ENCODE data around the gene APBA2. TPM values are rescaled to one million over a fixed set of nuclear protein-coding genes. Genes with fewer than 3 reads are reported as not detected.

Gene APBA2
- total and polyA plus RNA-seq, 10 donors = 5.8 to 33.8 (median 18.3) TPM

DNA sequence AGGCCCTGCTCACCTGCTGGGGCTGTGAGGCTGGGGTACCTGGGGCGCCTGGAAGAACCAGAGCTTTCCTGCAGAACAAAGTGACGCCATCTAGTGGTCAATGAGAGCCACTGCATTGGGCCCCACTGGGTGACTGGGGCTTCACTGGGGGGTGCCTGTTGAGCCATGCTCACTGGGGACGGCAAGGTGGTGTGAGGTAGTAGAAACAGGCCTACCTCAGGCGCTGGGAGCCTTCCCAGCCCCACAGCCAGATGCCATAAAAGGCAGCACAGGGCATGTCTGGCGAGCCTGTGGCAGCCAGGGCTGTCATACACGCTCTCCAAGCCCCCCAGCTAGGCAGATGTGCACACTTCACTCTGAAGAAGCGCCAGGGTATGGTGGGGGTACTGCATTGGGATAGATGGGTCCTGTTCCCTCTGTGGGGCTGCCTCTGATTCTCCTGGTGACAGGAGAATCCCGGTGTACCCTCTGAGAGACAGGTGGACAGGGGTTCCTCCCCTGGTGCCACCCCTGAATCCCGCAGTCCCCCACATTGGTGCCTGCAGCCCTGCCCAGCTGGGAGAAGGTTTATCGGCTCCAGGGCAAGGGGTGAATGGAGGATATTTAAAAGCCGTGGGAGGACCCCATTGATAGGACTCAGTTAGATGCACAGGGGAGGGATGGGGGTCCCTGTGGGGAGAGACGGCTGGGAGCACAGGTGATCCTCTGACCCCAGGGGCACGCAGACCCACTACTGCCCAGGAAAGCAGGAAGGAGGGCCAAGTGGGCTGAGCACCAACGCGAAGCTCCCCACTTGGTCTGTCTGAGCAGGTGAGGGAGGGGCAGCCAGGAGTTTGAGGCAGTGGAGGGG, 205.1 kb downstream of the APBA2 start:
- Histone ChIP-seq H3K36me3 (peaks cover 0 to 19% (median 0%) of the 10 kb centered on the region in 6 donors), H3K9me3 (no peaks in the 10 kb centered on the region), H3K4me3 (no peak overlapping the region), H3K4me1 (peaks cover 0 to 27% (median 10%) of the 10 kb centered on the region in 6 donors), H3K27me3 (replicated peaks in 1 of 7) (peaks cover 0 to 8% (median 0%) of the 10 kb centered on the region in 7 donors), H3K27ac (peak overlapping the region in 6 of 8 donors; percentile 20 to 76 (median 45))
- 77 to 85% (median 83%) methylated on average over 14 to 15 of the region's 15 CpGs for WGBS, 5 donors
- TF ChIP-seq POLR2AphosphoS5 (IDR thresholded peaks at IDR 0.05) (no peak), POLR2A (IDR thresholded peaks at IDR 0.05) (no peak)
- TF ChIP-seq, protein P1, sequence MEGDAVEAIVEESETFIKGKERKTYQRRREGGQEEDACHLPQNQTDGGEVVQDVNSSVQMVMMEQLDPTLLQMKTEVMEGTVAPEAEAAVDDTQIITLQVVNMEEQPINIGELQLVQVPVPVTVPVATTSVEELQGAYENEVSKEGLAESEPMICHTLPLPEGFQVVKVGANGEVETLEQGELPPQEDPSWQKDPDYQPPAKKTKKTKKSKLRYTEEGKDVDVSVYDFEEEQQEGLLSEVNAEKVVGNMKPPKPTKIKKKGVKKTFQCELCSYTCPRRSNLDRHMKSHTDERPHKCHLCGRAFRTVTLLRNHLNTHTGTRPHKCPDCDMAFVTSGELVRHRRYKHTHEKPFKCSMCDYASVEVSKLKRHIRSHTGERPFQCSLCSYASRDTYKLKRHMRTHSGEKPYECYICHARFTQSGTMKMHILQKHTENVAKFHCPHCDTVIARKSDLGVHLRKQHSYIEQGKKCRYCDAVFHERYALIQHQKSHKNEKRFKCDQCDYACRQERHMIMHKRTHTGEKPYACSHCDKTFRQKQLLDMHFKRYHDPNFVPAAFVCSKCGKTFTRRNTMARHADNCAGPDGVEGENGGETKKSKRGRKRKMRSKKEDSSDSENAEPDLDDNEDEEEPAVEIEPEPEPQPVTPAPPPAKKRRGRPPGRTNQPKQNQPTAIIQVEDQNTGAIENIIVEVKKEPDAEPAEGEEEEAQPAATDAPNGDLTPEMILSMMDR (IDR thresholded peaks at IDR 0.05 in 8 of 11, conservative IDR thresholded peaks at IDR 0.05 in 3 of 11) = peak; percentile 51 to 86 (median 75)
- peak; percentile 78 for DNase-seq
- intact Hi-C loops (cut with DNase I; ENCODE audit: low total_unique reads) = no loop called here

DNA sequence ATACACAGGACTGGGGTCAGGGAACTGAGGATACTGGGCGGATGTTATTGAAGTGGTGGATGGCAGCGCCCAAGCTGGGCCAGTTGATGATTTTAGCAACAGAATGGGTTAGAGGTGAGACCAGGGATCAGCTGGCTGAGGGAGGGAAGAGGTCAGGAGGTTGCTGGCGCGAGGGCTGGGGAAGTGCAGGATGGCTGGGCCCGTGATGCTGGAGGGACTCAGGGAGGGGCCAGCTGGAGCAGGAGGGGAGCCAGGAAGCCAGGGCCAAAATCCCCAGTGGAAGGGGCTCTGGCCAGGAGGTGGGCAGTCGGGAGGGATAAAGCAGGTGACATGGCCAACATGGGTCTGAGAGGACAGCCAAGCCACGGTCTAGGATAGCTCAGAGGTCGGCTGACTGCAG, 205.9 kb downstream of the APBA2 start:
- WGBS, 5 donors = 74 to 88% (median 83%) methylated on average over 8 of the region's 8 CpGs
- Histone ChIP-seq H3K4me1 (peaks cover 0 to 25% (median 10%) of the 10 kb centered on the region in 6 donors), H3K4me3 (no peak overlapping the region), H3K27ac (no peak overlapping the region), H3K9me3 (no peaks in the 10 kb centered on the region), H3K36me3 (peaks cover 0 to 19% (median 0%) of the 10 kb centered on the region in 6 donors), H3K27me3 (replicated peaks in 1 of 7) (peaks cover 0 to 8% (median 0%) of the 10 kb centered on the region in 7 donors)
- TF ChIP-seq, protein P1 (IDR thresholded peaks at IDR 0.05 in 8 of 11, conservative IDR thresholded peaks at IDR 0.05 in 3 of 11) = no peak
- no peak for TF ChIP-seq POLR2AphosphoS5 (IDR thresholded peaks at IDR 0.05)
- TF ChIP-seq POLR2A (IDR thresholded peaks at IDR 0.05) = no peak
- intact Hi-C loops (cut with DNase I; ENCODE audit: low total_unique reads) = no loop called here
- peak; percentile 60 for DNase-seq

DNA sequence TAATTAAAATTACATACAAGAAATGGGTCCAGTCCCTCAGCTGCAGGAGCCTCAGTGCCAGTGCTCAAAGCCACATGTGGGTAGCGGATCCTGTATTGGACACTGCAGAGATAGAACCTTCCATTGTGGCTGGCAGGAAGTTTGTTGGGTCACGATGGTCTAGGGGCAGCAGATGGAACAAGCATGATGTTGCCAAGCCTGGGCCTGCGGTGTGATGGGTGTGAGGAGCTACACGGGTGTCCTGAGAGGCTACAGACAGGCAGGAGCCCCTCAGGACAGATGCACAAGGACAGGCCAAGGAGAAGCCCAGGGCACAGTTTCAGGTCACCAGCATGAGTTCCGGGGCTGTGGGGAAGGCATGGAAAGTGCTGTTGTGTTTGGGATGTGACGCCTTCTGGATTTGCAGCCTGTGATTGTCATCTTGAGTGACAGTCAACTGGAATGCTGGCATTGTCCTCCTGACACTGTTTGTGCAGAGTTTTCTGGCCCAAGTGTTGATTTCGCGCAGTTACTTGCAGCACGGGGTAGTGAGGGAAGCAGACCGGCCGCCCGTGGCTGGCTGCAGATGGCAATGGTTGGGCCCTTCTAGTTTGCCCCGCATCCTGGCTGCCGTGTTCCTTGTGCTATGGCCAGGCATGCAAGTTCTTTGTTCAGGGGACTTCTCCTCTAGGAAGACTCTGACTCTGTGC, 206.7 kb downstream of the APBA2 start:
- TF ChIP-seq, protein P1 (IDR thresholded peaks at IDR 0.05 in 8 of 11, conservative IDR thresholded peaks at IDR 0.05 in 3 of 11) = no peak
- TF ChIP-seq POLR2A (IDR thresholded peaks at IDR 0.05) = no peak
- TF ChIP-seq POLR2AphosphoS5 (IDR thresholded peaks at IDR 0.05) = no peak
- WGBS, 5 donors = 92 to 97% (median 95%) methylated on average over 13 to 14 of the region's 14 CpGs
- intact Hi-C loops (cut with DNase I; ENCODE audit: low total_unique reads) = no loop called here
- Histone ChIP-seq H3K9me3 (no peaks in the 10 kb centered on the region), H3K36me3 (peaks cover 0 to 19% (median 0%) of the 10 kb centered on the region in 6 donors), H3K27me3 (replicated peaks in 1 of 7) (peaks cover 0 to 8% (median 0%) of the 10 kb centered on the region in 7 donors), H3K27ac (no peak overlapping the region), H3K4me3 (no peak overlapping the region), H3K4me1 (peaks cover 0 to 17% (median 10%) of the 10 kb centered on the region in 6 donors)
- DNase-seq = peak; percentile 64

DNA sequence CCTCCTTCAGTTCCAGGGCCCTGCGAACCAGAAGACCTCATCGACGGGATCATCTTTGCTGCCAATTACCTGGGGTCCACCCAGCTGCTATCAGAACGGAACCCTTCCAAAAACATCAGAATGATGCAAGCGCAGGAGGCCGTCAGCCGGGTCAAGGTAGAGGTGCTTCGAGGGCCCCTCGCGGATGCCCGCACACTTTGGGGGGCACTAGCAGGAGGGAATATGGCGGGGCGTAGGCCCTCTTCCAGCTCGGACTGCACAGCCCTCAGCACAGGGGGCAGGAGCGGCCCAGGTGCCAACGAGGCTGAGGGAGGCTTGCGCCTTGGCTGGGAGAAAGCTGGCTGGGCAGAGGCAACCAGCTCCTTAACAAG, 207.3 kb downstream of the APBA2 start:
- Histone ChIP-seq H3K27ac (no peak overlapping the region), H3K36me3 (peaks cover 0 to 19% (median 0%) of the 10 kb centered on the region in 6 donors), H3K4me1 (peaks cover 0 to 17% (median 10%) of the 10 kb centered on the region in 6 donors), H3K27me3 (replicated peaks in 1 of 7) (peaks cover 0 to 8% (median 0%) of the 10 kb centered on the region in 7 donors), H3K4me3 (no peak overlapping the region), H3K9me3 (no peaks in the 10 kb centered on the region)
- intact Hi-C loops (cut with DNase I; ENCODE audit: low total_unique reads) = no loop called here
- TF ChIP-seq, protein P1 (IDR thresholded peaks at IDR 0.05 in 8 of 11, conservative IDR thresholded peaks at IDR 0.05 in 3 of 11) = no peak
- 92 to 97% (median 95%) methylated on average over 17 of the region's 17 CpGs for WGBS, 5 donors
- peak; percentile 69 for DNase-seq
